OCI-LY7 (cell line): ENCODE measurements around the gene PIGN. TPM values are rescaled to one million over a fixed set of nuclear protein-coding genes. Genes with fewer than 3 reads are reported as not detected.
"Not testable (repeated sequence)": the region's sequence is repeated elsewhere in the genome, so short reads cannot be mapped to it uniquely, and the experiment has no call there.

Experiments used
- BruUV-seq: library from RNA; stranded (reverse); fragments of 400-500 nt; replicated peaks from 2 replicates; lab custom pipeline; 2021; lab: Mats Ljungman, UMichigan
- CTCF ChIA-PET: fragments of 300-600 bp; sonication (Branson Sonifier 250); formaldehyde crosslinking; loops from one replicate; lab custom pipeline; 2022; ENCODE audit warnings: antibody characterized with exemption; ENCODE audit not compliant: unreplicated experiment; lab: Charles Lee
- POLR2A ChIA-PET: fragments of 300-600 bp; sonication (Branson Sonifier 250); formaldehyde crosslinking; loops from one replicate; lab custom pipeline; 2022; ENCODE audit warnings: antibody characterized with exemption; lab: Charles Lee
- DNase-seq: peaks from one replicate; pipeline ENCODE4 v3.0.0-alpha.2; 2015; ENCODE audit warnings: low spot score
- H2AFZ ChIP-seq: fragments of 200-600 bp; sonication (generic), shearing (Covaris generic); 2 replicates; pipeline ENCODE4 v1.6.1; 2014; ENCODE audit warnings: mild to moderate bottlenecking, antibody characterized with exemption, low read length, moderate library complexity
- H3K27ac ChIP-seq: fragments of 200-600 bp; sonication (generic); 2 replicates; pipeline ENCODE4 v1.5.1; 2014; ENCODE audit warnings: mixed run types, low read depth, mild to moderate bottlenecking, moderate library complexity, low read length, inconsistent platforms; ENCODE audit not compliant: poor library complexity, severe bottlenecking
- H3K36me3 ChIP-seq: fragments of 200-600 bp; sonication (generic); 2 replicates; pipeline ENCODE4 v1.6.1; 2014; ENCODE audit warnings: mild to moderate bottlenecking, antibody characterized with exemption, low read length, moderate library complexity, mixed read lengths; ENCODE audit not compliant: insufficient read depth
- H3K4me1 ChIP-seq: fragments of 200-600 bp; sonication (generic); 2 replicates; pipeline ENCODE4 v1.5.1; 2014; ENCODE audit warnings: mild to moderate bottlenecking, low read length; ENCODE audit not compliant: insufficient read depth, poor library complexity, severe bottlenecking
- H3K4me2 ChIP-seq: fragments of 200-600 bp; sonication (generic); 2 replicates; pipeline ENCODE4 v1.6.1; 2014; ENCODE audit warnings: mild to moderate bottlenecking, low read length
- H3K4me3 ChIP-seq: fragments of 200-600 bp; sonication (generic); 2 replicates; pipeline ENCODE4 v1.5.1; 2014; ENCODE audit warnings: mild to moderate bottlenecking, low read depth, low read length; ENCODE audit not compliant: poor library complexity, severe bottlenecking
- H3K79me2 ChIP-seq: fragments of 200-600 bp; sonication (generic); 2 replicates; pipeline ENCODE4 v1.6.1; 2016; ENCODE audit warnings: low read depth, mild to moderate bottlenecking, low read length, moderate library complexity, mixed read lengths; ENCODE audit not compliant: insufficient read depth
- H3K9me2 ChIP-seq: fragments of 200-600 bp; sonication (generic); 2 replicates; pipeline ENCODE4 v1.6.1; 2016; ENCODE audit warnings: mild to moderate bottlenecking, low read length, mixed read lengths; ENCODE audit not compliant: insufficient read depth
- H3K9me3 ChIP-seq: fragments of 200-600 bp; sonication (generic); 2 replicates; pipeline ENCODE4 v1.6.1; 2014; ENCODE audit warnings: mild to moderate bottlenecking, mixed run types, low read length, mixed read lengths
- H4K20me1 ChIP-seq: fragments of 200-600 bp; sonication (generic); 2 replicates; pipeline ENCODE4 v1.6.1; 2014; ENCODE audit warnings: mild to moderate bottlenecking, antibody characterized with exemption, low read length, moderate library complexity, mixed read lengths; ENCODE audit not compliant: insufficient read depth
- EZH2phosphoT487 ChIP-seq: fragments of 200-600 bp; sonication (generic); IDR thresholded peaks from 2 replicates; pipeline ENCODE4 v1.6.1; 2018; ENCODE audit warnings: low read depth, borderline replicate concordance, mild to moderate bottlenecking, mixed run types, antibody characterized with exemption, low read length, moderate library complexity, mixed read lengths
- intact Hi-C: fragments of 100-400 bp; cut with micrococcal nuclease; formaldehyde crosslinking; loops from one replicate; pipeline ENCODE4 v1.10.0; 2022; ENCODE audit not compliant: unreplicated experiment
- total RNA-seq, 2 experiments: library from RNA; depleted of rRNA in 1 of 2; stranded (reverse); fragments of >200 nt in 1 of 2; shearing (Covaris generic) in 1 of 2; gene quantifications; 2 replicates each; pipeline ENCODE4 v1.2.3, GENCODE V29; 2014 to 2022
- TF ChIP-seq, protein P1 (sequence below): fragments of 200-600 bp; sonication (generic); conservative IDR thresholded peaks from 2 replicates; pipeline ENCODE4 v1.5.1; 2014; ENCODE audit warnings: mild to moderate bottlenecking, antibody characterized with exemption, low read length, moderate library complexity, mixed read lengths

PIGN gene
- total RNA-seq, 2 experiments from 2014 or later, result 10.9 to 23.7 TPM

DNA sequence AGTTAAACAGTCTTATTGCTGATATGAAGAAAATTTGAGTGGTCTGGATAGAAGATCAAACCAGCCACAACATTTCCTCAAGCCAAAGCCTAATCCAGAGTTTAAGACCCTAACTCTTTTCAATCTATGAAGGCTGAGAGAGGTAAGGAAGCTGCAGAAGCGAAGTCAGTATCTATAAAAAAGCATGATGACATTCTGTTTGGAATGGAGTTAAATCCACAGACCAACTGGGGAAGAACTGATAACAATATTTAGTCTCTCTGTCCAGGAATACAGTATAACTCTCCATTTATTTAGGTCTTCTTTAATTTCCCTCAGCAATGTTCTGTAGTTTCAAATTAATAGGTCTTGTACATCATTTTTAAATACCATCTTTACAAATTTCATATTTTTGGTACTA, 16.0 kb downstream of the PIGN start:
- Histone ChIP-seq H3K4me1 (no peaks in the 10 kb centered on the region), H3K36me3 (no peaks in the 10 kb centered on the region; the same call in 1 of the 2 replicates), H2AFZ (no peak overlapping the region), H3K79me2 (0 out of 2 replicates have a peak, but pooled peaks cover 3% of the 10 kb centered on the region), H3K4me2 (no peak overlapping the region), H3K27ac (no peak overlapping the region), H3K9me2 (no peaks in the 10 kb centered on the region), H4K20me1 (no peaks in the 10 kb centered on the region), H3K9me3 (no peaks in the 10 kb centered on the region), H3K4me3 (no peak overlapping the region)
- no peak for DNase-seq
- POLR2A ChIA-PET, result no interaction called here
- TF ChIP-seq, protein P1, sequence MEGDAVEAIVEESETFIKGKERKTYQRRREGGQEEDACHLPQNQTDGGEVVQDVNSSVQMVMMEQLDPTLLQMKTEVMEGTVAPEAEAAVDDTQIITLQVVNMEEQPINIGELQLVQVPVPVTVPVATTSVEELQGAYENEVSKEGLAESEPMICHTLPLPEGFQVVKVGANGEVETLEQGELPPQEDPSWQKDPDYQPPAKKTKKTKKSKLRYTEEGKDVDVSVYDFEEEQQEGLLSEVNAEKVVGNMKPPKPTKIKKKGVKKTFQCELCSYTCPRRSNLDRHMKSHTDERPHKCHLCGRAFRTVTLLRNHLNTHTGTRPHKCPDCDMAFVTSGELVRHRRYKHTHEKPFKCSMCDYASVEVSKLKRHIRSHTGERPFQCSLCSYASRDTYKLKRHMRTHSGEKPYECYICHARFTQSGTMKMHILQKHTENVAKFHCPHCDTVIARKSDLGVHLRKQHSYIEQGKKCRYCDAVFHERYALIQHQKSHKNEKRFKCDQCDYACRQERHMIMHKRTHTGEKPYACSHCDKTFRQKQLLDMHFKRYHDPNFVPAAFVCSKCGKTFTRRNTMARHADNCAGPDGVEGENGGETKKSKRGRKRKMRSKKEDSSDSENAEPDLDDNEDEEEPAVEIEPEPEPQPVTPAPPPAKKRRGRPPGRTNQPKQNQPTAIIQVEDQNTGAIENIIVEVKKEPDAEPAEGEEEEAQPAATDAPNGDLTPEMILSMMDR, result no peak
- TF ChIP-seq EZH2phosphoT487, result no peak
- BruUV-seq, result no TSS peak
- intact Hi-C loops, result no loop called here
- CTCF ChIA-PET, result no interaction called here

DNA sequence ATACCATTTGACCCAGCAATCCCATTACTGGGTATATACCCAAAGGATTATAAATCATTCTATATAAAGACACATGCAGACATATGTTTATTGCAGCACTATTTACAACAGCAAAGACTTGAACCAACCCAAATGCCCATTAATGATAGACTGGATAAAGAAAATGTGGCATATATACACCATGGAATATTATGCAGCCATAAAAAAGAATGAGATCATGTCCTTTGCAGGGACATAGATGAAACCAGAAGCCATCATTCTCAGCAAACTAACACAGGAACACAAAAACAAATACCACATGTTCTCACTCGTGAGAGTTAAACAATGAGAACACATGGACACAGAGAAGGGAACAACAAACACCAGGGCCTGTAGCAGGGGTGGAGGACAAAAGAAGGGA, 20.3 kb downstream of the PIGN start:
- BruUV-seq, intact Hi-C loops: not testable (repeated sequence)

DNA sequence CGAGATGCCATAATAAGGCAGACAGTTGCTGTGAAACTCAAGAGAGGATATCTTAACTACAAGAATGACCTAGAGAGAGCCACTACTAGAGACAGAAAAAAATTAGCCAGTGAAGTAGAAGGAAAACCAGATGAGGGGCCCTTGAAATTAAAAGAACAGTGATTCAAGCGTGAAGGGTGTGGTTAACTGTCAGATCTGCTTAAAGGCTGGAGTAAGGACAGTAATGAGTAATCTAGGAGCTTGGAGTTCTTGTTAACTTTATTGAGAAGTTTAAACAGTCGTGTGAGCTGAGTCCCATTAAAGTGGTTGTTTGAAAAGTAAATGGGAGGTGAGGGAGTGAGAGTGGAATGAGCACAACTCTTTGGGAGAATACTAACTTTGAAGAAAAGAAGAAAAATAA, 21.3 kb downstream of the PIGN start:
- no peak for DNase-seq
- no TSS peak for BruUV-seq
- Histone ChIP-seq H3K4me3 (no peak overlapping the region), H3K9me3 (no peaks in the 10 kb centered on the region), H3K79me2 (no peaks in the 10 kb centered on the region), H3K9me2 (no peaks in the 10 kb centered on the region), H3K36me3 (no peaks in the 10 kb centered on the region), H3K27ac (no peak overlapping the region), H2AFZ (no peak overlapping the region), H4K20me1 (no peaks in the 10 kb centered on the region), H3K4me2 (no peak overlapping the region), H3K4me1 (no peaks in the 10 kb centered on the region)
- CTCF ChIA-PET, result no interaction called here
- intact Hi-C loops, result no loop called here
- POLR2A ChIA-PET, result no interaction called here
- no peak for TF ChIP-seq EZH2phosphoT487
- TF ChIP-seq, protein P1, result no peak

More for the DNA sequence above, 20.3 kb downstream of the PIGN start:
- H3K4me3 ChIP-seq, H3K4me2 ChIP-seq, H4K20me1 ChIP-seq, POLR2A ChIA-PET, H3K9me2 ChIP-seq, H2AFZ ChIP-seq, H3K27ac ChIP-seq, H3K79me2 ChIP-seq, H3K36me3 ChIP-seq, DNase-seq, H3K4me1 ChIP-seq, H3K9me3 ChIP-seq, CTCF ChIA-PET: not testable (repeated sequence)
